Right lobe of liver (tissue), 4 donors: Measurements from ENCODE around the gene DCD.

ENCODE experiments used
- POLR2A ChIP-seq: fragments of 450-650 bp; IDR thresholded peaks from one replicate; pipeline ENCODE4 v1.6.1; 2017; ENCODE audit warnings: antibody characterized with exemption, mild to moderate bottlenecking
- TF ChIP-seq, protein P1 (sequence below), 4 donors: fragments of 200-600 bp in 3 of 4; fragments of 450-650 bp in 1 of 4; IDR thresholded peaks; one replicate each; pipeline versions ENCODE4 v1.5.1 to v1.8.0; 2016 to 2022; ENCODE audit warnings: antibody characterized with exemption in 4 of 4, mild to moderate bottlenecking in 2 of 4
- donor health status: DM: no; HTN: no; CAD: no.
- donor health status: DM: no; HTN: no; CAD: no.
- donor health status: DM: no; HTN: yes; CAD: no.

- TF ChIP-seq, protein P1, sequence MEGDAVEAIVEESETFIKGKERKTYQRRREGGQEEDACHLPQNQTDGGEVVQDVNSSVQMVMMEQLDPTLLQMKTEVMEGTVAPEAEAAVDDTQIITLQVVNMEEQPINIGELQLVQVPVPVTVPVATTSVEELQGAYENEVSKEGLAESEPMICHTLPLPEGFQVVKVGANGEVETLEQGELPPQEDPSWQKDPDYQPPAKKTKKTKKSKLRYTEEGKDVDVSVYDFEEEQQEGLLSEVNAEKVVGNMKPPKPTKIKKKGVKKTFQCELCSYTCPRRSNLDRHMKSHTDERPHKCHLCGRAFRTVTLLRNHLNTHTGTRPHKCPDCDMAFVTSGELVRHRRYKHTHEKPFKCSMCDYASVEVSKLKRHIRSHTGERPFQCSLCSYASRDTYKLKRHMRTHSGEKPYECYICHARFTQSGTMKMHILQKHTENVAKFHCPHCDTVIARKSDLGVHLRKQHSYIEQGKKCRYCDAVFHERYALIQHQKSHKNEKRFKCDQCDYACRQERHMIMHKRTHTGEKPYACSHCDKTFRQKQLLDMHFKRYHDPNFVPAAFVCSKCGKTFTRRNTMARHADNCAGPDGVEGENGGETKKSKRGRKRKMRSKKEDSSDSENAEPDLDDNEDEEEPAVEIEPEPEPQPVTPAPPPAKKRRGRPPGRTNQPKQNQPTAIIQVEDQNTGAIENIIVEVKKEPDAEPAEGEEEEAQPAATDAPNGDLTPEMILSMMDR (IDR thresholded peaks at IDR 0.05) = peak in 1 of 4 donors; percentile 22
- TF ChIP-seq POLR2A = no peak
These were observed 16.0 kb downstream of the DCD start for GRCh38 chr12:54631988-54632728.
